SU-DHL-6 (cell line): ENCODE data around the gene ADD3.

Experiments
- CTCF ChIP-seq: fragments of 200-600 bp; sonication (generic); IDR thresholded peaks from one replicate; pipeline ENCODE4 v1.5.1; 2017; ENCODE audit warnings: antibody characterized with exemption, mild to moderate bottlenecking, low read length, moderate library complexity; ENCODE audit not compliant: insufficient read depth, poor library complexity, severe bottlenecking
- EZH2phosphoT487 ChIP-seq: fragments of 200-600 bp; sonication (generic), shearing (Covaris generic); conservative IDR thresholded peaks from 2 replicates; pipeline ENCODE4 v1.6.1; 2018; ENCODE audit warnings: mild to moderate bottlenecking, antibody characterized with exemption, low read length, moderate library complexity, mixed read lengths

- TF ChIP-seq EZH2phosphoT487 = no peak
- TF ChIP-seq CTCF = no peak
Observed at GRCh38 chr10:109996225-109996624, 11.6 kb upstream of the ADD3 start.
